ENCODE measurements around the gene TRANK1.
"Not testable (repeated sequence)": the region's sequence is repeated elsewhere in the genome, so short reads cannot be mapped to it uniquely, and the experiment has no call there.

TRANK1 gene

GRCh38 chr3:36957063-36957462, 12.2 kb upstream of the TRANK1 start:
- DNase-seq (ENCODE audit: low read depth in 2 of 2) = no peak

GRCh38 chr3:36956155-36956554, 11.3 kb upstream of the TRANK1 start:
- no peak for DNase-seq (ENCODE audit: low read depth in 2 of 2)

GRCh38 chr3:36954452-36955134, 9.7 kb upstream of the TRANK1 start:
- DNase-seq (ENCODE audit: low read depth in 2 of 2) = no peak

GRCh38 chr3:36947814-36948213, 3.0 kb upstream of the TRANK1 start:
- DNase-seq (ENCODE audit: low read depth in 2 of 2) = not testable (repeated sequence)

- no peak for DNase-seq (ENCODE audit: low read depth in 2 of 2)
These were observed 603 bp upstream of the TRANK1 start for GRCh38 chr3:36945333-36945980.

- peak; percentile 15 to 17 for DNase-seq (ENCODE audit: low read depth in 2 of 2)
These were observed 728 bp downstream of the TRANK1 start for GRCh38 chr3:36944012-36944640.

- DNase-seq (ENCODE audit: low read depth in 2 of 2) = no peak
These were observed 1.3 kb downstream of the TRANK1 start for GRCh38 chr3:36943601-36944000.

GRCh38 chr3:36942638-36943248, 2.1 kb downstream of the TRANK1 start:
- no peak for DNase-seq (ENCODE audit: low read depth in 2 of 2)

- no peak for DNase-seq (ENCODE audit: low read depth in 2 of 2)
These were observed 3.2 kb downstream of the TRANK1 start for GRCh38 chr3:36941658-36942057.

GRCh38 chr3:36941162-36941561, 3.7 kb downstream of the TRANK1 start:
- no peak for DNase-seq (ENCODE audit: low read depth in 2 of 2)

GRCh38 chr3:36937492-36937891, 7.4 kb downstream of the TRANK1 start:
- DNase-seq (ENCODE audit: low read depth in 2 of 2) = no peak

- DNase-seq (ENCODE audit: low read depth in 2 of 2) = no peak
These were observed 11.1 kb downstream of the TRANK1 start for GRCh38 chr3:36933540-36934296.

GRCh38 chr3:36931424-36931823, 13.4 kb downstream of the TRANK1 start:
- DNase-seq (ENCODE audit: low read depth in 2 of 2) = not testable (repeated sequence)

- DNase-seq (ENCODE audit: low read depth in 2 of 2) = no peak
These were observed 16.6 kb downstream of the TRANK1 start for GRCh38 chr3:36928220-36928619.

GRCh38 chr3:36926292-36926897, 18.5 kb downstream of the TRANK1 start:
- no peak for DNase-seq (ENCODE audit: low read depth in 2 of 2)

GRCh38 chr3:36924744-36925521, 19.9 kb downstream of the TRANK1 start:
- DNase-seq (ENCODE audit: low read depth in 2 of 2) = no peak

GRCh38 chr3:36923981-36924743, 20.7 kb downstream of the TRANK1 start:
- DNase-seq (ENCODE audit: low read depth in 2 of 2) = no peak

- DNase-seq (ENCODE audit: low read depth in 2 of 2) = no peak
These were observed 21.3 kb downstream of the TRANK1 start for GRCh38 chr3:36923523-36923943.

- DNase-seq (ENCODE audit: low read depth in 2 of 2) = no peak
These were observed 23.8 kb downstream of the TRANK1 start for GRCh38 chr3:36920884-36921567.
